ENCODE measurements around the gene BMX.

Gene BMX

GRCh38 chrX:15500497-15500966 is at the start of gene BMX:
BMX (plus strand) TSS chrX:15500807; CDS start chrX:15508354, 7,547 bp downstream.
- DNase-seq (ENCODE audit: low read depth), result no peak

- DNase-seq (ENCODE audit: low read depth), result no peak
Observed at GRCh38 chrX:15451913-15452312, 48.7 kb upstream of the BMX start.

- no peak for DNase-seq (ENCODE audit: low read depth)
Observed at GRCh38 chrX:15464704-15465103, 35.9 kb upstream of the BMX start.

GRCh38 chrX:15465347-15465746 is 35.3 kb upstream of the BMX start:
- DNase-seq (ENCODE audit: low read depth), result no peak

- DNase-seq (ENCODE audit: low read depth), result no peak
Observed at GRCh38 chrX:15465896-15466651, 34.5 kb upstream of the BMX start.

- DNase-seq (ENCODE audit: low read depth), result peak; percentile 37
Observed at GRCh38 chrX:15468036-15468435, 32.6 kb upstream of the BMX start.

- DNase-seq (ENCODE audit: low read depth), result no peak
Observed at GRCh38 chrX:15469613-15470012, 31.0 kb upstream of the BMX start.

- DNase-seq (ENCODE audit: low read depth), result peak; percentile 56
Observed at GRCh38 chrX:15471028-15471427, 29.6 kb upstream of the BMX start.

GRCh38 chrX:15472531-15472930 is 28.1 kb upstream of the BMX start:
- DNase-seq (ENCODE audit: low read depth), result no peak

- no peak for DNase-seq (ENCODE audit: low read depth)
Observed at GRCh38 chrX:15474028-15474427, 26.6 kb upstream of the BMX start.

- no peak for DNase-seq (ENCODE audit: low read depth)
Observed at GRCh38 chrX:15475021-15475420, 25.6 kb upstream of the BMX start.

- no peak for DNase-seq (ENCODE audit: low read depth)
Observed at GRCh38 chrX:15475486-15475885, 25.1 kb upstream of the BMX start.

- DNase-seq (ENCODE audit: low read depth), result no peak
Observed at GRCh38 chrX:15483891-15484290, 16.7 kb upstream of the BMX start.

GRCh38 chrX:15492469-15492868 is 8.1 kb upstream of the BMX start:
- DNase-seq (ENCODE audit: low read depth), result no peak

- DNase-seq (ENCODE audit: low read depth), result peak; percentile 25
Observed at GRCh38 chrX:15493118-15493962, 7.3 kb upstream of the BMX start, which contains the start of gene PIR. PIR (minus strand) TSS chrX:15493333; CDS start chrX:15491257, 2,076 bp downstream.

- DNase-seq (ENCODE audit: low read depth), result no peak
Observed at GRCh38 chrX:15495801-15496200, 4.8 kb upstream of the BMX start.

GRCh38 chrX:15496824-15497223 is 3.8 kb upstream of the BMX start:
- DNase-seq (ENCODE audit: low read depth), result no peak

- no peak for DNase-seq (ENCODE audit: low read depth)
Observed at GRCh38 chrX:15497865-15498264, 2.7 kb upstream of the BMX start.

GRCh38 chrX:15498741-15499140 is 1.9 kb upstream of the BMX start:
- no peak for DNase-seq (ENCODE audit: low read depth)

GRCh38 chrX:15499976-15500375 is 631 bp upstream of the BMX start:
- no peak for DNase-seq (ENCODE audit: low read depth)

GRCh38 chrX:15501506-15501905 is 899 bp downstream of the BMX start:
- DNase-seq (ENCODE audit: low read depth), result no peak

- no peak for DNase-seq (ENCODE audit: low read depth)
Observed at GRCh38 chrX:15504661-15505060, 4.1 kb downstream of the BMX start.

GRCh38 chrX:15505101-15505500 is 4.5 kb downstream of the BMX start:
- no peak for DNase-seq (ENCODE audit: low read depth)
